HepG2 (cell line): ENCODE results near the gene SULT6B1. TPM values are rescaled to one million over a fixed set of nuclear protein-coding genes. Genes with fewer than 3 reads are reported as not detected.
A peak's percentile ranks its signal among the peaks of the same experiment; 100 is the strongest.

Source experiments
- GATA4 ChIP-seq: sonication (generic); IDR thresholded peaks from 2 replicates; pipeline ENCODE4 v1.6.1; 2016; ENCODE audit warnings: antibody characterized with exemption, low read depth, borderline replicate concordance
- HCFC1 ChIP-seq: fragments of 150-350 bp; IDR thresholded peaks from 2 replicates; pipeline ENCODE4 v1.6.1; 2014; ENCODE audit warnings: low read depth, low read length
- HNF4A ChIP-seq: sonication (generic); formaldehyde crosslinking; IDR thresholded peaks from 2 replicates; pipeline ENCODE4 v1.4.0; 2020; ENCODE audit warnings: missing genetic modification reagents
- MED1 ChIP-seq: sonication (generic); formaldehyde crosslinking; IDR thresholded peaks from 2 replicates; pipeline ENCODE4 v1.4.0; 2020; ENCODE audit warnings: missing genetic modification reagents
- NFE2L2 ChIP-seq: fragments of 150-350 bp; IDR thresholded peaks from 2 replicates; pipeline ENCODE4 v1.6.1; 2014; ENCODE audit warnings: low read length
- SIX1 ChIP-seq: sonication (generic); formaldehyde crosslinking; IDR thresholded peaks from 2 replicates; pipeline ENCODE4 v1.4.0; 2020; ENCODE audit warnings: missing genetic modification reagents, borderline replicate concordance
- SMAD9 ChIP-seq: sonication (generic); formaldehyde crosslinking; IDR thresholded peaks from 2 replicates; pipeline ENCODE4 v1.5.1; 2020; ENCODE audit warnings: mild to moderate bottlenecking, missing genetic modification reagents
- SP140L ChIP-seq: sonication (generic); formaldehyde crosslinking; IDR thresholded peaks from 2 replicates; pipeline ENCODE4 v1.4.0; 2020; ENCODE audit warnings: missing genetic modification reagents, borderline replicate concordance
- SPEN ChIP-seq: sonication (generic); formaldehyde crosslinking; IDR thresholded peaks from 2 replicates; pipeline ENCODE4 v1.5.1; 2020; ENCODE audit warnings: low read depth, mild to moderate bottlenecking, missing genetic modification reagents
- TAF1 ChIP-seq: sonication (generic); formaldehyde crosslinking; IDR thresholded peaks from 2 replicates; pipeline ENCODE4 v1.4.0; 2020; ENCODE audit warnings: missing genetic modification reagents
- ZNF282 ChIP-seq: fragments of 450-650 bp; IDR thresholded peaks from 2 replicates; pipeline ENCODE4 v1.6.1; 2018; ENCODE audit not compliant: partially characterized antibody
- ZNF644 ChIP-seq: IDR thresholded peaks from 2 replicates; pipeline ENCODE4 v1.6.1; 2016; ENCODE audit warnings: low read depth
- ZNF776 ChIP-seq: sonication (generic); formaldehyde crosslinking; IDR thresholded peaks from 2 replicates; pipeline ENCODE4 v1.4.0; 2020; ENCODE audit warnings: mild to moderate bottlenecking, missing genetic modification reagents
- polyA plus RNA-seq, 8 experiments: library from polyadenylated mRNA; depleted of rRNA in 3 of 8; stranded (reverse) in 7 of 8; unstranded in 1 of 8; fragments of >200 nt; fragmentation: Illumina TruSeq in 4 of 8; extraction: Trizol in 4 of 8; gene quantifications; 2 replicates each; pipeline versions ENCODE4 v1.2.1 to v1.2.3, GENCODE V29; 2011 to 2016; ENCODE audit warnings: low read depth in 4 of 8, missing spikeins in 1 of 8, mixed read lengths in 1 of 8; ENCODE audit not compliant: insufficient read depth in 1 of 8
- total RNA-seq, 5 experiments: library from RNA; depleted of rRNA; stranded (reverse); fragments of >200 nt; fragmentation: Illumina TruSeq; extraction: Trizol; gene quantifications; 2 replicates each; pipeline ENCODE4 v1.2.3, GENCODE V29; 2016; ENCODE audit warnings: low read depth in 1 of 5
- TF ChIP-seq, protein P1 (sequence below): sonication (generic); formaldehyde crosslinking; IDR thresholded peaks from 2 replicates; pipeline ENCODE4 v1.9.0; 2022; ENCODE audit warnings: low read depth, missing genetic modification reagents
- TF ChIP-seq, protein P2 (sequence below): IDR thresholded peaks from 2 replicates; pipeline ENCODE4 v1.4.0; 2020; ENCODE audit warnings: mild to moderate bottlenecking, missing genetic modification reagents
- TF ChIP-seq, protein P3 (sequence below): sonication (generic); formaldehyde crosslinking; IDR thresholded peaks from 2 replicates; pipeline ENCODE4 v1.5.1; 2020; ENCODE audit warnings: mild to moderate bottlenecking, missing genetic modification reagents, borderline replicate concordance
- TF ChIP-seq, protein P4 (sequence below): IDR thresholded peaks from 2 replicates; pipeline ENCODE4 v1.6.1; 2016; ENCODE audit warnings: low read depth
- TF ChIP-seq, protein P5 (sequence below): sonication (generic); formaldehyde crosslinking; IDR thresholded peaks from 2 replicates; pipeline ENCODE4 v1.5.1; 2020; ENCODE audit warnings: missing genetic modification reagents, mild to moderate bottlenecking, borderline replicate concordance
- TF ChIP-seq, protein P6 (sequence below): sonication (generic); formaldehyde crosslinking; IDR thresholded peaks from 2 replicates; pipeline ENCODE4 v1.5.1; 2020; ENCODE audit warnings: missing genetic modification reagents, mild to moderate bottlenecking, borderline replicate concordance

SULT6B1 gene
- total and polyA plus RNA-seq, 2 of the 13 experiments (the other 11 are each of a cell fraction or from before 2014, with no cell fraction given), result not detected

DNA sequence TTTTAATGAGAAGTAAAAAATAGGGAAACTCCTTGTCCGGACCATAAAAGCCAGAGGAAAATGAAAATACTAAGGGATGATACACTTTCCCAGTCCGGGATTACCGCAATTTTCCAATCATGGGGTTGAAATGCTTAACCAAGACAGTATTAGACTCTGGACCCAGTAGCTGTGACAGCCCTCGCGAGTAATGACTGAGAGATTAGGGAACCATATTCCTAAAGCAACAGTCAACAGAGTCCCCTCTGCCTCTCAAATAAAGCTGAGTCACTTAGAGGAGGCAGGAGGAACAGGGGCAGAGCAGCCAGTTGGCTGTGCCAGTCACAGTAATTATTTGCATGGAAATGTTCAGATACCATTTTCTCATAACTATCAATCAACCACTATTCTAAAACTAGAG, 69.3 kb downstream of the SULT6B1 start (continued):
- no peak for TF ChIP-seq TAF1
- no peak for TF ChIP-seq ZNF282
- TF ChIP-seq, protein P1, sequence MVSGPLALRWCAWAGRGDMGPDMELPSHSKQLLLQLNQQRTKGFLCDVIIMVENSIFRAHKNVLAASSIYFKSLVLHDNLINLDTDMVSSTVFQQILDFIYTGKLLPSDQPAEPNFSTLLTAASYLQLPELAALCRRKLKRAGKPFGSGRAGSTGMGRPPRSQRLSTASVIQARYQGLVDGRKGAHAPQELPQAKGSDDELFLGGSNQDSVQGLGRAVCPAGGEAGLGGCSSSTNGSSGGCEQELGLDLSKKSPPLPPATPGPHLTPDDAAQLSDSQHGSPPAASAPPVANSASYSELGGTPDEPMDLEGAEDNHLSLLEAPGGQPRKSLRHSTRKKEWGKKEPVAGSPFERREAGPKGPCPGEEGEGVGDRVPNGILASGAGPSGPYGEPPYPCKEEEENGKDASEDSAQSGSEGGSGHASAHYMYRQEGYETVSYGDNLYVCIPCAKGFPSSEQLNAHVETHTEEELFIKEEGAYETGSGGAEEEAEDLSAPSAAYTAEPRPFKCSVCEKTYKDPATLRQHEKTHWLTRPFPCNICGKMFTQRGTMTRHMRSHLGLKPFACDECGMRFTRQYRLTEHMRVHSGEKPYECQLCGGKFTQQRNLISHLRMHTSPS (CRISPR knock-in tag), result no peak
- TF ChIP-seq ZNF776 (CRISPR knock-in tag), result no peak
- TF ChIP-seq, protein P2, sequence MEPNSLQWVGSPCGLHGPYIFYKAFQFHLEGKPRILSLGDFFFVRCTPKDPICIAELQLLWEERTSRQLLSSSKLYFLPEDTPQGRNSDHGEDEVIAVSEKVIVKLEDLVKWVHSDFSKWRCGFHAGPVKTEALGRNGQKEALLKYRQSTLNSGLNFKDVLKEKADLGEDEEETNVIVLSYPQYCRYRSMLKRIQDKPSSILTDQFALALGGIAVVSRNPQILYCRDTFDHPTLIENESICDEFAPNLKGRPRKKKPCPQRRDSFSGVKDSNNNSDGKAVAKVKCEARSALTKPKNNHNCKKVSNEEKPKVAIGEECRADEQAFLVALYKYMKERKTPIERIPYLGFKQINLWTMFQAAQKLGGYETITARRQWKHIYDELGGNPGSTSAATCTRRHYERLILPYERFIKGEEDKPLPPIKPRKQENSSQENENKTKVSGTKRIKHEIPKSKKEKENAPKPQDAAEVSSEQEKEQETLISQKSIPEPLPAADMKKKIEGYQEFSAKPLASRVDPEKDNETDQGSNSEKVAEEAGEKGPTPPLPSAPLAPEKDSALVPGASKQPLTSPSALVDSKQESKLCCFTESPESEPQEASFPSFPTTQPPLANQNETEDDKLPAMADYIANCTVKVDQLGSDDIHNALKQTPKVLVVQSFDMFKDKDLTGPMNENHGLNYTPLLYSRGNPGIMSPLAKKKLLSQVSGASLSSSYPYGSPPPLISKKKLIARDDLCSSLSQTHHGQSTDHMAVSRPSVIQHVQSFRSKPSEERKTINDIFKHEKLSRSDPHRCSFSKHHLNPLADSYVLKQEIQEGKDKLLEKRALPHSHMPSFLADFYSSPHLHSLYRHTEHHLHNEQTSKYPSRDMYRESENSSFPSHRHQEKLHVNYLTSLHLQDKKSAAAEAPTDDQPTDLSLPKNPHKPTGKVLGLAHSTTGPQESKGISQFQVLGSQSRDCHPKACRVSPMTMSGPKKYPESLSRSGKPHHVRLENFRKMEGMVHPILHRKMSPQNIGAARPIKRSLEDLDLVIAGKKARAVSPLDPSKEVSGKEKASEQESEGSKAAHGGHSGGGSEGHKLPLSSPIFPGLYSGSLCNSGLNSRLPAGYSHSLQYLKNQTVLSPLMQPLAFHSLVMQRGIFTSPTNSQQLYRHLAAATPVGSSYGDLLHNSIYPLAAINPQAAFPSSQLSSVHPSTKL (CRISPR knock-in tag), result no peak
- TF ChIP-seq, protein P3, sequence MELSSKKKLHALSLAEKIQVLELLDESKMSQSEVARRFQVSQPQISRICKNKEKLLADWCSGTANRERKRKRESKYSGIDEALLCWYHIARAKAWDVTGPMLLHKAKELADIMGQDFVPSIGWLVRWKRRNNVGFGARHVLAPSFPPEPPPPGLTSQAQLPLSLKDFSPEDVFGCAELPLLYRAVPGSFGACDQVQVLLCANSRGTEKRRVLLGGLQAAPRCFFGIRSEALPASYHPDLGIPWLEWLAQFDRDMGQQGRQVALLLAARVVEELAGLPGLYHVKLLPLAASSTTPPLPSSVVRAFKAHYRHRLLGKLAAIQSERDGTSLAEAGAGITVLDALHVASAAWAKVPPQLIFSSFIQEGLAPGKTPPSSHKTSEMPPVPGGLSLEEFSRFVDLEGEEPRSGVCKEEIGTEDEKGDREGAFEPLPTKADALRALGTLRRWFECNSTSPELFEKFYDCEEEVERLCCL, result no peak
- no peak for TF ChIP-seq GATA4
- TF ChIP-seq SPEN (CRISPR knock-in tag), result no peak
- no peak for TF ChIP-seq HCFC1
- no peak for TF ChIP-seq SIX1
- TF ChIP-seq MED1, result no peak
- 0 out of 2 replicates have a peak, but pooled peaks have one; percentile 30 for TF ChIP-seq ZNF644 (CRISPR knock-in tag)
- TF ChIP-seq SMAD9 (CRISPR knock-in tag), result no peak
- TF ChIP-seq NFE2L2, result peak; percentile 93
- TF ChIP-seq SP140L (CRISPR knock-in tag), result no peak
- TF ChIP-seq, protein P4, sequence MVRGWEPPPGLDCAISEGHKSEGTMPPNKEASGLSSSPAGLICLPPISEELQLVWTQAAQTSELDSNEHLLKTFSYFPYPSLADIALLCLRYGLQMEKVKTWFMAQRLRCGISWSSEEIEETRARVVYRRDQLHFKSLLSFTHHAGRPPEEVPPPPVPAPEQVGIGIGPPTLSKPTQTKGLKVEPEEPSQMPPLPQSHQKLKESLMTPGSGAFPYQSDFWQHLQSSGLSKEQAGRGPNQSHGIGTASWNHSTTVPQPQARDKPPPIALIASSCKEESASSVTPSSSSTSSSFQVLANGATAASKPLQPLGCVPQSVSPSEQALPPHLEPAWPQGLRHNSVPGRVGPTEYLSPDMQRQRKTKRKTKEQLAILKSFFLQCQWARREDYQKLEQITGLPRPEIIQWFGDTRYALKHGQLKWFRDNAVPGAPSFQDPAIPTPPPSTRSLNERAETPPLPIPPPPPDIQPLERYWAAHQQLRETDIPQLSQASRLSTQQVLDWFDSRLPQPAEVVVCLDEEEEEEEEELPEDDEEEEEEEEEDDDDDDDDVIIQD (CRISPR knock-in tag), result peak; percentile 41; the same call in 1 of the 2 replicates
- peak; percentile 40 for TF ChIP-seq HNF4A (CRISPR knock-in tag)
- TF ChIP-seq, protein P5, sequence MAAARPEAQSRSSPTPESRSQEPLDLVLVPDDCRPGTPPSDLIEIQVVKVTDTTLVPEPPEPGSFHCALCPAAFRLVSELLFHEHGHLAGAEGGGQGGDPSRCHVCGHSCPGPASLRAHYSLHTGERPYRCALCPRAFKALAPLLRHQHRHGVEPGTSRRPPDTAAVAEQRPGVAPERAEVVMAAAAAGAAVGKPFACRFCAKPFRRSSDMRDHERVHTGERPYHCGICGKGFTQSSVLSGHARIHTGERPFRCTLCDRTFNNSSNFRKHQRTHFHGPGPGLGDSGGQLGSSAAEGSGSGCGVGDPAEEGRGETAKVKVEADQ (CRISPR knock-in tag), result 0 out of 2 replicates have a peak, but pooled peaks have one; percentile 20
- TF ChIP-seq, protein P6, sequence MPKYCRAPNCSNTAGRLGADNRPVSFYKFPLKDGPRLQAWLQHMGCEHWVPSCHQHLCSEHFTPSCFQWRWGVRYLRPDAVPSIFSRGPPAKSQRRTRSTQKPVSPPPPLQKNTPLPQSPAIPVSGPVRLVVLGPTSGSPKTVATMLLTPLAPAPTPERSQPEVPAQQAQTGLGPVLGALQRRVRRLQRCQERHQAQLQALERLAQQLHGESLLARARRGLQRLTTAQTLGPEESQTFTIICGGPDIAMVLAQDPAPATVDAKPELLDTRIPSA (CRISPR knock-in tag), result no peak
